Choroid plexus epithelial cell (primary cell): Measurements from ENCODE around the gene GRIK2.

Experiments used
- DNase-seq: peaks from one replicate; pipeline ENCODE4 v3.0.0-alpha.2; 2010; ENCODE audit warnings: low read depth
- H3K4me3 ChIP-seq: 2 replicates; pipeline ENCODE4 v1.5.1; 2011; ENCODE audit warnings: low read depth, mild to moderate bottlenecking, control low read depth, low read length, moderate library complexity
- CTCF ChIP-seq: conservative IDR thresholded peaks from 2 replicates; pipeline ENCODE4 v1.5.1; 2011; ENCODE audit warnings: low read depth, mild to moderate bottlenecking, control low read depth, inconsistent platforms, low read length, moderate library complexity

GRIK2 gene

GRCh38 chr6:101434601-101435000, 41.1 kb downstream of the GRIK2 start:
- TF ChIP-seq CTCF, result no peak
- DNase-seq, result no peak
- no peak overlapping the region for H3K4me3 ChIP-seq

- no peak overlapping the region for H3K4me3 ChIP-seq
- DNase-seq, result no peak
- TF ChIP-seq CTCF, result no peak
Measured at GRCh38 chr6:101435038-101435437, 41.5 kb downstream of the GRIK2 start.

- no peak overlapping the region for H3K4me3 ChIP-seq
- DNase-seq, result peak; percentile 23
- TF ChIP-seq CTCF, result no peak
Measured at GRCh38 chr6:101439790-101440189, 46.3 kb downstream of the GRIK2 start.

- DNase-seq, result no peak
- H3K4me3 ChIP-seq, result no peak overlapping the region
- TF ChIP-seq CTCF, result no peak
Measured at GRCh38 chr6:101443315-101443714, 49.8 kb downstream of the GRIK2 start.

- no peak overlapping the region for H3K4me3 ChIP-seq
- no peak for TF ChIP-seq CTCF
- DNase-seq, result no peak
Measured at GRCh38 chr6:101444717-101445116, 51.2 kb downstream of the GRIK2 start.

GRCh38 chr6:101445527-101445926, 52.0 kb downstream of the GRIK2 start:
- TF ChIP-seq CTCF, result no peak
- no peak for DNase-seq
- no peak overlapping the region for H3K4me3 ChIP-seq

GRCh38 chr6:101450901-101451300, 57.4 kb downstream of the GRIK2 start:
- DNase-seq, result no peak
- no peak overlapping the region for H3K4me3 ChIP-seq
- no peak for TF ChIP-seq CTCF
